Measurements from ENCODE around the gene ERC2. TPM values are rescaled to one million over a fixed set of nuclear protein-coding genes. Genes with fewer than 3 reads are reported as not detected.

The ERC2 gene
- total RNA-seq, 1 donor from 2014 or later = 7.4 TPM

GRCh38 chr3:55516392-55517030, 951.8 kb downstream of the ERC2 start:
- Histone ChIP-seq H3K36me3 (ENCODE audit: insufficient read depth, low read length) (no peaks in the 10 kb centered on the region), H3K9me3 (ENCODE audit: insufficient read depth, low read depth, low read length) (no peaks in the 10 kb centered on the region), H3K27ac (ENCODE audit: low read depth, low read length) (no peak overlapping the region), H3K79me2 (ENCODE audit: insufficient read depth, low read length) (no peaks in the 10 kb centered on the region), H3K4me1 (ENCODE audit: insufficient read depth, low read length) (peaks cover 36% of the 10 kb centered on the region), H4K20me1 (ENCODE audit: insufficient read depth, low read length) (no peaks in the 10 kb centered on the region), H3K27me3 (ENCODE audit: insufficient read depth, low read length) (no peaks in the 10 kb centered on the region), H3K4me3 (ENCODE audit: insufficient read depth, low read depth, low read length) (no peak overlapping the region), H3K9ac (ENCODE audit: low read length) (no peak overlapping the region), H3K4me2 (ENCODE audit: low read length) (no peak overlapping the region), H2AFZ (ENCODE audit: low read depth, low read length) (no peak overlapping the region)
- Mint-ChIP-seq H3K27ac (ENCODE audit: unreplicated experiment) (no peak overlapping the region), H3K4me3 (ENCODE audit: unreplicated experiment) (no peak overlapping the region), H3K27me3 (ENCODE audit: low read depth, unreplicated experiment) (peaks cover 2% of the 10 kb centered on the region), H3K9me3 (ENCODE audit: unreplicated experiment) (no peaks in the 10 kb centered on the region), H3K36me3 (ENCODE audit: low read depth, unreplicated experiment) (no peaks in the 10 kb centered on the region), H3K4me1 (ENCODE audit: low read depth, unreplicated experiment) (peaks cover 40% of the 10 kb centered on the region)
- TF ChIP-seq, protein P1, sequence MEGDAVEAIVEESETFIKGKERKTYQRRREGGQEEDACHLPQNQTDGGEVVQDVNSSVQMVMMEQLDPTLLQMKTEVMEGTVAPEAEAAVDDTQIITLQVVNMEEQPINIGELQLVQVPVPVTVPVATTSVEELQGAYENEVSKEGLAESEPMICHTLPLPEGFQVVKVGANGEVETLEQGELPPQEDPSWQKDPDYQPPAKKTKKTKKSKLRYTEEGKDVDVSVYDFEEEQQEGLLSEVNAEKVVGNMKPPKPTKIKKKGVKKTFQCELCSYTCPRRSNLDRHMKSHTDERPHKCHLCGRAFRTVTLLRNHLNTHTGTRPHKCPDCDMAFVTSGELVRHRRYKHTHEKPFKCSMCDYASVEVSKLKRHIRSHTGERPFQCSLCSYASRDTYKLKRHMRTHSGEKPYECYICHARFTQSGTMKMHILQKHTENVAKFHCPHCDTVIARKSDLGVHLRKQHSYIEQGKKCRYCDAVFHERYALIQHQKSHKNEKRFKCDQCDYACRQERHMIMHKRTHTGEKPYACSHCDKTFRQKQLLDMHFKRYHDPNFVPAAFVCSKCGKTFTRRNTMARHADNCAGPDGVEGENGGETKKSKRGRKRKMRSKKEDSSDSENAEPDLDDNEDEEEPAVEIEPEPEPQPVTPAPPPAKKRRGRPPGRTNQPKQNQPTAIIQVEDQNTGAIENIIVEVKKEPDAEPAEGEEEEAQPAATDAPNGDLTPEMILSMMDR (IDR thresholded peaks at IDR 0.05; ENCODE audit: insufficient read depth, low read depth, low read length) = no peak
- TF ChIP-seq EZH2 (IDR thresholded peaks at IDR 0.05; ENCODE audit: insufficient read depth, low read length) = no peak
- FAIRE-seq = no peak
- no peak for DNase-seq (ENCODE audit: low read depth)

GRCh38 chr3:55515550-55516246, 952.6 kb downstream of the ERC2 start:
- H3K4me3 ChIP-seq (ENCODE audit: insufficient read depth, low read depth, low read length) = no peak overlapping the region
- FAIRE-seq (no peak), DNase-seq (ENCODE audit: low read depth) (no peak)
- no peak overlapping the region for H2AFZ ChIP-seq (ENCODE audit: low read depth, low read length)
- H3K4me2 ChIP-seq (ENCODE audit: low read length) = no peak overlapping the region
- H3K27ac ChIP-seq (ENCODE audit: low read depth, low read length) = no peak overlapping the region
- TF ChIP-seq, protein P1 (IDR thresholded peaks at IDR 0.05; ENCODE audit: insufficient read depth, low read depth, low read length) = no peak
- TF ChIP-seq EZH2 (IDR thresholded peaks at IDR 0.05; ENCODE audit: insufficient read depth, low read length) = no peak
- H3K9me3 Mint-ChIP-seq (ENCODE audit: unreplicated experiment) = no peaks in the 10 kb centered on the region
- no peaks in the 10 kb centered on the region for H3K27me3 ChIP-seq (ENCODE audit: insufficient read depth, low read length)
- no peak overlapping the region for H3K4me3 Mint-ChIP-seq (ENCODE audit: unreplicated experiment)
- H3K9ac ChIP-seq (ENCODE audit: low read length) = no peak overlapping the region
- peaks cover 2% of the 10 kb centered on the region for H3K27me3 Mint-ChIP-seq (ENCODE audit: low read depth, unreplicated experiment)
- no peaks in the 10 kb centered on the region for H4K20me1 ChIP-seq (ENCODE audit: insufficient read depth, low read length)
- no peaks in the 10 kb centered on the region for H3K36me3 ChIP-seq (ENCODE audit: insufficient read depth, low read length)
- no peaks in the 10 kb centered on the region for H3K36me3 Mint-ChIP-seq (ENCODE audit: low read depth, unreplicated experiment)
- H3K9me3 ChIP-seq (ENCODE audit: insufficient read depth, low read depth, low read length) = no peaks in the 10 kb centered on the region
- no peaks in the 10 kb centered on the region for H3K79me2 ChIP-seq (ENCODE audit: insufficient read depth, low read length)
- peaks cover 32% of the 10 kb centered on the region for H3K4me1 Mint-ChIP-seq (ENCODE audit: low read depth, unreplicated experiment)
- no peak overlapping the region for H3K27ac Mint-ChIP-seq (ENCODE audit: unreplicated experiment)
- peaks cover 29% of the 10 kb centered on the region for H3K4me1 ChIP-seq (ENCODE audit: insufficient read depth, low read length)

DNA sequence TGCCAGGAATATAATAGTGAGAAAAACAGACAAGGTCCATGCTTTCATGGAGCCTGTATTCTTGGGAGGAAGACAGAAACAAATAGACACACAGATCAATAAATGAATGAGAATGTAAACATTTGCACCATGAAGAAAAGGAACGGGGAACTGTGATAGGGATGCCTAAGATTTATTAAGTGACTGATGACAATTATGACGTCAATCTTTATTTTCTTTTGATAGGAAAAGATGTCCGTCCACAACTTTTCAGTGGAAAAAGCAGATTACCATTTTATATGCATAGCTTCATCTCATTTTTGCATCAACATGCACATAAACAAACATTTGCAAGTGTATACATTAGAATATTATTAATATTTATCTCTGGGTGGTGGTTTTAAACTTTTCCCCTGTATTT, 953.3 kb downstream of the ERC2 start:
- H3K27ac ChIP-seq (ENCODE audit: low read depth, low read length) = no peak overlapping the region
- DNase-seq (ENCODE audit: low read depth) (no peak), FAIRE-seq (no peak)
- peaks cover 2% of the 10 kb centered on the region for H3K27me3 Mint-ChIP-seq (ENCODE audit: low read depth, unreplicated experiment)
- no peaks in the 10 kb centered on the region for H3K36me3 ChIP-seq (ENCODE audit: insufficient read depth, low read length)
- H4K20me1 ChIP-seq (ENCODE audit: insufficient read depth, low read length) = no peaks in the 10 kb centered on the region
- no peak overlapping the region for H2AFZ ChIP-seq (ENCODE audit: low read depth, low read length)
- no peak overlapping the region for H3K27ac Mint-ChIP-seq (ENCODE audit: unreplicated experiment)
- no peaks in the 10 kb centered on the region for H3K27me3 ChIP-seq (ENCODE audit: insufficient read depth, low read length)
- H3K9ac ChIP-seq (ENCODE audit: low read length) = no peak overlapping the region
- no peak overlapping the region for H3K4me2 ChIP-seq (ENCODE audit: low read length)
- no peaks in the 10 kb centered on the region for H3K9me3 ChIP-seq (ENCODE audit: insufficient read depth, low read depth, low read length)
- no peak for TF ChIP-seq EZH2 (IDR thresholded peaks at IDR 0.05; ENCODE audit: insufficient read depth, low read length)
- TF ChIP-seq, protein P1 (IDR thresholded peaks at IDR 0.05; ENCODE audit: insufficient read depth, low read depth, low read length) = no peak
- no peaks in the 10 kb centered on the region for H3K79me2 ChIP-seq (ENCODE audit: insufficient read depth, low read length)
- no peak overlapping the region for H3K4me3 Mint-ChIP-seq (ENCODE audit: unreplicated experiment)
- H3K4me1 ChIP-seq (ENCODE audit: insufficient read depth, low read length) = peaks cover 29% of the 10 kb centered on the region
- H3K36me3 Mint-ChIP-seq (ENCODE audit: low read depth, unreplicated experiment) = no peaks in the 10 kb centered on the region
- H3K9me3 Mint-ChIP-seq (ENCODE audit: unreplicated experiment) = no peaks in the 10 kb centered on the region
- H3K4me1 Mint-ChIP-seq (ENCODE audit: low read depth, unreplicated experiment) = peaks cover 29% of the 10 kb centered on the region
- no peak overlapping the region for H3K4me3 ChIP-seq (ENCODE audit: insufficient read depth, low read depth, low read length)

Data from astrocyte (in vitro differentiated cells and primary cell).